Heart right ventricle (tissue), 16 donors: ENCODE results near the gene PCIF1. TPM values are rescaled to one million over a fixed set of nuclear protein-coding genes. Genes with fewer than 3 reads are reported as not detected.

Experiments used
- ATAC-seq, 8 donors: fragments of 200-7000 bp; cut with Tn5 transposase; one replicate each; pipeline ENCODE4 v1.9.1; 2020; ENCODE audit warnings: mild to moderate bottlenecking in 8 of 8, moderate library complexity in 8 of 8, moderate number of reproducible peaks in 1 of 8
- DNase-seq, 2 donors: peaks; one replicate each; pipeline ENCODE4 v3.0.0-alpha.2; 2020
- H3K27ac ChIP-seq, 10 donors: fragments of 200-600 bp; sonication (generic) in 2 of 10; one replicate each; pipeline versions ENCODE4 v1.5.0 to v1.8.0; 2020 to 2022; ENCODE audit warnings: mild to moderate bottlenecking in 3 of 10
- H3K27me3 ChIP-seq, 7 donors: fragments of 200-600 bp; one replicate each; pipeline ENCODE4 v1.8.0; 2021 to 2022; ENCODE audit warnings: mild to moderate bottlenecking in 2 of 7
- H3K36me3 ChIP-seq, 9 donors: fragments of 200-600 bp; sonication (generic) in 1 of 9; one replicate each; pipeline versions ENCODE4 v1.5.0 to v1.8.0; 2020 to 2022; ENCODE audit warnings: mild to moderate bottlenecking in 2 of 9
- H3K4me1 ChIP-seq, 9 donors: fragments of 200-600 bp; sonication (generic) in 1 of 9; one replicate each; pipeline versions ENCODE4 v1.5.0 to v1.8.0; 2020 to 2022; ENCODE audit warnings: mild to moderate bottlenecking in 4 of 9
- H3K4me3 ChIP-seq, 10 donors: fragments of 200-600 bp; sonication (generic) in 2 of 10; one replicate each; pipeline versions ENCODE4 v1.5.0 to v1.8.0; 2020 to 2022; ENCODE audit warnings: mild to moderate bottlenecking in 7 of 10, moderate library complexity in 2 of 10
- H3K9me3 ChIP-seq, 11 donors: fragments of 200-600 bp in 10 of 11; sonication (generic) in 2 of 11; one replicate each; pipeline versions ENCODE4 v1.5.0 to v1.8.0; 2013 to 2022; ENCODE audit warnings: mild to moderate bottlenecking in 2 of 11, control low read depth in 1 of 11, moderate library complexity in 1 of 11
- CTCF ChIP-seq, 9 donors: fragments of 200-600 bp; sonication (generic) in 2 of 9; IDR thresholded peaks; one replicate each; pipeline versions ENCODE4 v1.5.0 to v1.8.0; 2021 to 2022; ENCODE audit warnings: antibody characterized with exemption in 9 of 9, mild to moderate bottlenecking in 5 of 9, moderate library complexity in 1 of 9
- WGBS, 2 donors: extraction: QIAGEN DNeasy Blood & Tissue Kit; methylation state at CpG; one replicate each; pipeline ENCODE4 v1.1.7; 2013; ENCODE audit warnings: inconsistent platforms in 1 of 2; 5-methylcytosine and 5-hydroxymethylcytosine counted together
- intact Hi-C, 10 donors: fragments of 100-400 bp; cut with DNase I; formaldehyde crosslinking; loops; one replicate each; pipeline versions ENCODE4 v1.11.1 to v1.14.2; 2022
- polyA plus RNA-seq, 2 donors: library from polyadenylated mRNA; stranded (reverse); fragments of 200-250 nt; gene quantifications; one replicate each; pipeline ENCODE4 v1.2.3, GENCODE V29; 2013
- total RNA-seq, 10 donors: library from RNA; stranded (reverse); fragmentation: NEBNext Ultra II Directional in 3 of 10; extraction: Animal tissue kit (Norgen Biotek cat#: 25700) in 3 of 10; gene quantifications; one replicate each; pipeline versions ENCODE4 v1.2.1 to v1.2.4, GENCODE V29; 2021 to 2023
- donor health status: Arrhythmogenic right ventricular cardiomyopathy.
- donor health status: ischemic (EF 13 %, LVEDD 7.1; RV severe dilation, severe dysfunction).
- donor health status: healthy with polysubstance abuse.
- donor health status: DM: no; HTN: yes; CAD: no.
- donor health status: DM: no; HTN: no; CAD: no.
- donor health status: ischemic (EF 25% LVEDD 6.9; RV normal size, moderate dysfunction).
- donor health status: ischemic (EF 25% LVEDD 5.7; RV mildly dilated, moderate dysfunction).
- donor health status: healthy.
- donor health status: DM: yes; HTN: yes; CAD: no.
- donor health status: Ischemic cardiomyopathy.
- donor health status: ischemic (EF 35%, LVEDD 5.7; RV mildly dilated, moderate dysfunction).
- donor health status: nonischemic (EF 11% LVEDD 7.7; RV severe dilation, severe dysfunction).
- donor health status: DM: yes; HTN: yes; CAD: no.
- donor health status: PGD.
- donor health status: ischemic (EF 29% LVEDD 5.4; RV normal size, mild dysfunction).
- donor health status: nonischemic (EF 23%, LVEDD 6.1; RV moderate dilation, normal function).

PCIF1 gene
- total and polyA plus RNA-seq, 12 donors, result 20.8 to 33.1 (median 27.4) TPM

DNA sequence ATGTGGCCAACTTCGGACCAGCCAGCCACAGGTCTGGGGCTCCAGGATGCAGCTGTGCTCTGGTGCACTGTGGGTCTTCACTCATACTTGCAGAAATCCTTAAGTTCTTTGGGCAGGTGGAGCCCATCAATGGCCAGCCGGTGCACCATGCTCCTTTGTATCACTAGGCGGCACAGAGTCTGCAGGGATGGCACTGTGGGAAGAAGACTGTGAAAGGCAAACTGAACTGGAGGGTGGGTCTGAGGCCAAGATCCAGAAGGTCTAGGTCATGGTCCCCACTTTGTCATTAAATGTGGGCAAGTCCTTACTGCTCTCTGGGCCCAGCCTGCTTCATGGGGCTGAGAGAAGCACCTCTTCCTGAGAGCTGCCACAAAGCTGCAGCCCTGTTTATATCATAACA is 45.8 kb upstream of the PCIF1 start:
- no peak overlapping the region for H3K4me3 ChIP-seq
- no peaks in the 10 kb centered on the region for H3K27me3 ChIP-seq
- DNase-seq (no peak), ATAC-seq (no peak)
- no peaks in the 10 kb centered on the region for H3K9me3 ChIP-seq
- no peak for TF ChIP-seq CTCF (IDR thresholded peaks at IDR 0.05)
- intact Hi-C loops, result loop anchor here in 3 of 10 donors (10.0 kb wide), 3 partner anchors 54 to 76 kb away; partner anchors contain the start of gene SNX21 (in 1 of the 3)
- H3K27ac ChIP-seq, result no peak overlapping the region
- 81 to 88% methylated on average over 3 of the region's 3 CpGs for WGBS, 2 donors
- peaks cover 0 to 67% (median 9%) of the 10 kb centered on the region in 9 donors for H3K36me3 ChIP-seq
- H3K4me1 ChIP-seq, result peaks cover 10 to 58% (median 36%) of the 10 kb centered on the region in 9 donors

- TF ChIP-seq CTCF (IDR thresholded peaks at IDR 0.05), result peak; percentile 50 to 86 (median 72)
- 1% methylated on average over 79 of the region's 79 CpGs for WGBS, 2 donors
- H3K27me3 ChIP-seq, result no peaks in the 10 kb centered on the region
- DNase-seq (peak; percentile 81 to 87), ATAC-seq (peak; percentile 73 to 88 (median 82))
- H3K27ac ChIP-seq, result peak overlapping the region; percentile 78 to 97 (median 92)
- no peaks in the 10 kb centered on the region for H3K9me3 ChIP-seq
- intact Hi-C loops, result loop anchor here in 6 of 10 donors (2.0 to 10.0 kb wide), 5 partner anchors 20 to 80 kb away; partner anchors contain the start of gene PCIF1 (in 5 of the 6)
- H3K4me3 ChIP-seq, result peak overlapping the region; percentile 69 to 88 (median 74)
- H3K36me3 ChIP-seq, result peaks cover 0 to 67% (median 24%) of the 10 kb centered on the region in 9 donors
- peaks cover 10 to 49% (median 30%) of the 10 kb centered on the region in 9 donors for H3K4me1 ChIP-seq
Measured at GRCh38 chr20:45890077-45890984, 44.2 kb upstream of the PCIF1 start.

GRCh38 chr20:45890985-45891983 is 43.2 kb upstream of the PCIF1 start, which contains the start of the genes CTSA and NEURL2:
Gene CTSA, plus strand, starts transcription at chr20:45891335. Its CDS starts 234 bp downstream, at chr20:45891569.
Gene NEURL2, minus strand, starts transcription at chr20:45891208. Its CDS starts 217 bp downstream, at chr20:45890991.
- Histone ChIP-seq H3K9me3 (no peaks in the 10 kb centered on the region), H3K36me3 (peaks cover 0 to 67% (median 32%) of the 10 kb centered on the region in 9 donors), H3K4me1 (peaks cover 10 to 47% (median 30%) of the 10 kb centered on the region in 9 donors), H3K27me3 (no peaks in the 10 kb centered on the region), H3K27ac (peak within 1 kb of the TSS; percentile 78 to 97 (median 92)), H3K4me3 (peak within 1 kb of the TSS; percentile 69 to 88 (median 74))
- ATAC-seq (peak; percentile 88 to 96 (median 92)), DNase-seq (peak; percentile 94 to 95)
- intact Hi-C loops, result loop anchor here in 6 of 10 donors (2.0 to 10.0 kb wide), 5 partner anchors 20 to 80 kb away; partner anchors contain the start of gene PCIF1 (in 5 of the 6)
- TF ChIP-seq CTCF (IDR thresholded peaks at IDR 0.05), result peak in 2 of 9 donors; percentile 11 to 21
- 0 to 1% methylated on average over 75 to 78 of the region's 78 CpGs for WGBS, 2 donors
